Tibial artery (tissue), 4 donors: ENCODE results near the gene ZNF219.

Experiments
- DNase-seq, 2 donors: peaks; one replicate each; pipeline ENCODE4 v3.0.0-alpha.2; 2019
- H3K27ac ChIP-seq, 2 donors: fragments of 200-600 bp; sonication (generic) in 1 of 2; 1 replicate in 1 of 2; 2 replicates in 1 of 2; pipeline ENCODE4 v1.5.1; 2018 to 2019; ENCODE audit warnings: mild to moderate bottlenecking in 1 of 2
- H3K27me3 ChIP-seq, 2 donors: fragments of 200-600 bp; sonication (generic) in 1 of 2; one replicate each; pipeline versions ENCODE4 v1.5.1 to v1.6.0; 2016 to 2019
- H3K36me3 ChIP-seq, 3 donors: fragments of 200-600 bp; sonication (generic) in 2 of 3; one replicate each; pipeline ENCODE4 v1.5.1; 2016 to 2019; ENCODE audit warnings: mild to moderate bottlenecking in 2 of 3
- H3K4me1 ChIP-seq, 4 donors: fragments of 200-600 bp; sonication (generic) in 2 of 4; 1 replicate in 3 of 4; 2 replicates in 1 of 4; pipeline ENCODE4 v1.5.1; 2016 to 2019
- H3K4me3 ChIP-seq, 2 donors: fragments of 200-600 bp; sonication (generic) in 1 of 2; 1 replicate in 1 of 2; 2 replicates in 1 of 2; pipeline ENCODE4 v1.5.1; 2018 to 2019; ENCODE audit warnings: mild to moderate bottlenecking in 2 of 2
- H3K9me3 ChIP-seq, 3 donors: fragments of 200-600 bp; sonication (generic) in 1 of 3; one replicate each; pipeline ENCODE4 v1.5.1; 2016 to 2019
- CTCF ChIP-seq, 2 experiments: fragments of 200-600 bp in 1 of 2; fragments of 450-650 bp in 1 of 2; IDR thresholded peaks; one replicate each; pipeline ENCODE4 v1.5.1; 2017 to 2019; ENCODE audit warnings: antibody characterized with exemption in 2 of 2, mild to moderate bottlenecking in 1 of 2, moderate library complexity in 1 of 2
- intact Hi-C: fragments of 100-400 bp; cut with DNase I; formaldehyde crosslinking; loops from one replicate; pipeline ENCODE4 v1.15.0; 2023; ENCODE audit warnings: low total_unique reads

Gene ZNF219

GRCh38 chr14:21072781-21073339 lies 25.6 kb downstream of the ZNF219 start:
- H3K27ac ChIP-seq = peak overlapping the region; percentile 86 to 92
- intact Hi-C loops = no loop called here
- no peak for DNase-seq
- no peaks in the 10 kb centered on the region for H3K9me3 ChIP-seq
- peaks cover 13 to 45% (median 37%) of the 10 kb centered on the region in 3 donors for H3K36me3 ChIP-seq
- H3K4me1 ChIP-seq = peaks cover 0 to 40% (median 28%) of the 10 kb centered on the region in 4 donors
- TF ChIP-seq CTCF (IDR thresholded peaks at IDR 0.05) = no peak
- no peaks in the 10 kb centered on the region for H3K27me3 ChIP-seq
- no peak overlapping the region for H3K4me3 ChIP-seq

GRCh38 chr14:21072031-21072473 lies 26.4 kb downstream of the ZNF219 start:
- Histone ChIP-seq H3K4me3 (peak overlapping the region; percentile 76 to 77), H3K27me3 (no peaks in the 10 kb centered on the region), H3K36me3 (peaks cover 13 to 37% (median 29%) of the 10 kb centered on the region in 3 donors), H3K9me3 (no peaks in the 10 kb centered on the region), H3K4me1 (peaks cover 0 to 40% (median 28%) of the 10 kb centered on the region in 4 donors), H3K27ac (peak overlapping the region; percentile 86 to 92)
- intact Hi-C loops = no loop called here
- DNase-seq = peak in 1 of 2 donors; percentile 64
- peak in 1 of 2 experiments; percentile 6 for TF ChIP-seq CTCF (IDR thresholded peaks at IDR 0.05)

DNA sequence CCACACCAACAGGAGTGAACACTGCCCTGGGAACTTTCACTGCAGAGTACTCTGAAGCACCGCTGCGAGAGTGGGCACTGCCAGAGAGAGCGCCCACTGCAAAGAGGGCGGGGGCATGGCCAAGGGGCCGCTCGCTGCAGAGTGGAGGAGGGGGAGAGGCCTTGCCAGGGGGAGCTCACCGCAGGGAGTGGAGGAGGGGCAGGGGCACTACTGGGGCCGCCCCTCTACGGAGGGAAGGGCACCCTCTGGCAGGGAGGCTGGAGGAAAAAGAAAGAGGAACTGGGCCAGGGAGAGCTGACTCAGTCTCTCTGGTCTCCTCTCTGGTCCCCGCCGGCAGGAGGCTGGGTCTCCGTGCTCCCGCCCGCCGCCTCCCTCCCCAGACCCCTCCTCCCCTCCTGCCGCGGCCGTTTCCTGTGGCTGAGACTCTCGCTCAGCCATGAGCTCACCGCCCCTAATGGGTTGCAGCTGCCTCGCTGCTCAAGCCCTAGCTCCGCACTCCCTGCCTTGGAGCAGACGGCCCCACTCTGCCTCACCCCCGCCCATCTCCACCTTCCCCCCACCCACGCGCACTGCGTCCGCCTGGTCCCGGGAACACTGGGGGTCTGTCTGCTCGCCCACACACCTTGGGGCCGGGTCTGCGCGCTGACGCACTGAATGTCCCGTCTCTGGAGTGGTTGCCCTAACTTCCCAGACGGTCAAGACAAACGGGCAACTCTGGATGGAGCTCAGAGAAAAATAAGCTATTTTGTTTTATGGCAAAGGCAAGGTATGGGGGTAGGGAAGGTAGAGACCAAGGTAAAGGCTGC lies 27.0 kb downstream of the ZNF219 start:
- H3K27me3 ChIP-seq = no peaks in the 10 kb centered on the region
- no peak for TF ChIP-seq CTCF (IDR thresholded peaks at IDR 0.05)
- no peaks in the 10 kb centered on the region for H3K9me3 ChIP-seq
- intact Hi-C loops = no loop called here
- peaks cover 0 to 40% (median 28%) of the 10 kb centered on the region in 4 donors for H3K4me1 ChIP-seq
- DNase-seq = peak; percentile 89 to 93
- H3K27ac ChIP-seq = peak overlapping the region; percentile 86 to 92
- peaks cover 10 to 31% (median 23%) of the 10 kb centered on the region in 3 donors for H3K36me3 ChIP-seq
- peak overlapping the region; percentile 76 to 77 for H3K4me3 ChIP-seq

DNA sequence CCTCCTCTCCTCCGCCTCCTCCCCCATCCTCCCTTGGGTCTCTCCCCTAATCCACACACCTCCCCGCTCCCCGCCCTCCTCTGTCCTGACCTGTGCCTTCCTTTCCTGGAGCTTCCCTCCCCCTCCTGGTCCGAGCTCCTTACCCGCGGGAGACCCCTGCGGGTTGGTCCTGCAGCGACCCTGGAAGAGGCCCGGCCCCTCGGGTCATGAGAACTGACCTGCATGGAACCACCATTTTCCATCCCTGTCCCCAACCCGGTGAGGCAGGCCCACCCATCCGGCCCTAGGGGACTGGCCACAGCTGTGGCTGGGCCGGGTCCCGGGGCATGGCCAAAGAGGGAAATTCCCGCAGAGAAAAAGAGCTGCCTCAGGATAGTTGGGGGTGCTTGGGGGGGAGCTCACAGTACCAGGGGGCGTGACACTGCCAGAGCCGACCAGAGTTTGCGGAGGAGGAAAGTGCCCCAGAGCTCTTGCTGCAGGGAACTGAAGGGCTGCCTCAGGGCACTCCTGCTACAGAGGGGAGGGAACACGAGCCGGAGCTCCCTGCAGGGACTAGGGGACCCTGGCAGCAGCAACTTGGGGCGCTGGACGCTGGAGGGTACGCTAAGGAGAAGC lies 27.7 kb downstream of the ZNF219 start:
- Histone ChIP-seq H3K9me3 (no peaks in the 10 kb centered on the region), H3K4me1 (peaks cover 0 to 40% (median 28%) of the 10 kb centered on the region in 4 donors), H3K27me3 (no peaks in the 10 kb centered on the region), H3K4me3 (peak overlapping the region; percentile 76 to 77), H3K27ac (peak overlapping the region; percentile 86 to 92), H3K36me3 (peaks cover 3 to 24% (median 16%) of the 10 kb centered on the region in 3 donors)
- DNase-seq = peak; percentile 62 to 79
- TF ChIP-seq CTCF (IDR thresholded peaks at IDR 0.05) = no peak
- intact Hi-C loops = loop anchor here (1.0 kb wide), 1 partner anchor 34 kb away; no protein-coding TSS in a partner anchor

DNA sequence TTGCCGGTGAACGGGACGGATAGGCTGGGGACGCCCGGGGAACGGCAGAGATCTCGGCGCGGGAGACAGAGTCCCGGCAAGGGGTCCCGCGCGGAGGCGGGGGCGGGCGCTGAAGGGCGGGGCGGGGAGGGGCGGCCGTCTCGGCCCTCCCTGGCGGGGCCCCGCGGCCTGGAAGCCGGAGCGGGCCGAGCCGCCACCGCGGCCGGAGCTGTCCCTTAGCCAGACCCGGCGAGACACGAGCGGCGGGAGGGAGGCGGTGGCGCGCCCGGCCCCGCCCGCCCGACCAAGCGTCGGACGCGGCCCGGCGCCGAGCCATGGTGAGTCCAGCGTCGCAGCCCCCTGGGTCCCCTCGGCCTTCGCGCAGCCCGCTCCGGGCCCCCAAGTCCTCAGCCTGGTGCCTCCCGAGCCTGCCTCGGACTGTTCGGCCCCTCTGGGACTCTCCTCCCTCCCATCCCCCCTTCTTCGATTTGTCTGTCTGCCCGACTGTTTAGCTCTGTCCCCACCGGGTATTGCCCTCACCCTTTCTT lies 28.3 kb downstream of the ZNF219 start, which contains the start of gene ARHGEF40:
Gene ARHGEF40, plus strand, starts transcription at position 222 of the 527 bp plus-strand sequence. Its CDS starts 93 bp downstream, at position 315.
- peak; percentile 61 to 85 for DNase-seq
- no peaks in the 10 kb centered on the region for H3K27me3 ChIP-seq
- H3K4me3 ChIP-seq = peak within 1 kb of the TSS; percentile 76 to 77
- H3K4me1 ChIP-seq = peaks cover 0 to 40% (median 28%) of the 10 kb centered on the region in 4 donors
- intact Hi-C loops = loop anchor here (1.0 kb wide), 1 partner anchor 34 kb away; no protein-coding TSS in a partner anchor
- no peaks in the 10 kb centered on the region for H3K9me3 ChIP-seq
- TF ChIP-seq CTCF (IDR thresholded peaks at IDR 0.05) = no peak
- H3K36me3 ChIP-seq = peaks cover 0 to 18% (median 10%) of the 10 kb centered on the region in 3 donors
- peak within 1 kb of the TSS; percentile 86 to 92 for H3K27ac ChIP-seq
